HEK293 (cell line): ENCODE data around the gene PAPLN.

ENCODE experiments used
- CTCF ChIA-PET: fragments of 350-600 bp; formaldehyde crosslinking; extraction: SDS; loops from one replicate; lab custom pipeline; 2021; ENCODE audit warnings: antibody characterized with exemption; lab: Yijun Ruan, JAX
- POLR2A ChIA-PET: fragments of 300-600 bp; formaldehyde crosslinking; extraction: SDS; loops from one replicate; lab custom pipeline; 2020; ENCODE audit warnings: antibody characterized with exemption, inconsistent platforms; lab: Yijun Ruan, JAX
- H3K27ac ChIP-seq: fragments of 200-500 bp; sonication (Bioruptor generic); 2 replicates; pipeline ENCODE4 v1.5.1; 2014; ENCODE audit warnings: low read depth, low read length, control low read depth, inconsistent platforms; ENCODE audit errors: extremely low read depth
- H3K36me3 ChIP-seq, 2 experiments: fragments of 200-500 bp in 1 of 2; sonication (Bioruptor generic) in 1 of 2; 1 replicate in 1 of 2; 2 replicates in 1 of 2; pipeline ENCODE4 v1.5.1; 2014 to 2017; ENCODE audit warnings: inconsistent platforms in 2 of 2, low read length in 2 of 2; ENCODE audit not compliant: control insufficient read depth in 2 of 2, insufficient read depth in 1 of 2
- H3K4me1 ChIP-seq: fragments of 200-500 bp; sonication (Bioruptor generic); 2 replicates; pipeline ENCODE4 v1.5.1; 2014; ENCODE audit warnings: mild to moderate bottlenecking, low read length, inconsistent platforms; ENCODE audit not compliant: control insufficient read depth, insufficient read depth
- H3K4me3 ChIP-seq: 2 replicates; pipeline ENCODE4 v1.5.1; 2011; ENCODE audit warnings: low read depth, mild to moderate bottlenecking, control low read depth, low read length, moderate library complexity
- H3K9me3 ChIP-seq: fragments of 200-500 bp; sonication (Bioruptor generic); 2 replicates; pipeline ENCODE4 v1.5.1; 2014; ENCODE audit warnings: low read depth, low read length, inconsistent platforms; ENCODE audit not compliant: control insufficient read depth, insufficient read depth
- GLIS2 ChIP-seq: fragments of 450-650 bp; formaldehyde crosslinking; IDR thresholded peaks from 2 replicates; pipeline ENCODE4 v1.5.1; 2016; ENCODE audit warnings: missing biosample characterization, missing genetic modification characterization
- IKZF3 ChIP-seq: fragments of 450-650 bp; IDR thresholded peaks from 2 replicates; pipeline ENCODE4 v1.5.0; 2018; ENCODE audit warnings: missing biosample characterization, mild to moderate bottlenecking, missing genetic modification characterization, moderate library complexity
- KLF16 ChIP-seq: fragments of 450-650 bp; formaldehyde crosslinking; IDR thresholded peaks from 2 replicates; pipeline ENCODE4 v1.5.1; 2017; ENCODE audit warnings: missing biosample characterization, missing genetic modification characterization
- SP3 ChIP-seq: fragments of 450-650 bp; formaldehyde crosslinking; IDR thresholded peaks from 2 replicates; pipeline ENCODE4 v1.5.1; 2016; ENCODE audit warnings: missing biosample characterization, missing genetic modification characterization
- ZNF114 ChIP-seq: fragments of 450-650 bp; formaldehyde crosslinking; IDR thresholded peaks from 2 replicates; pipeline ENCODE4 v1.5.0; 2017; ENCODE audit warnings: missing biosample characterization, missing genetic modification characterization
- ZNF146 ChIP-seq: fragments of 450-650 bp; formaldehyde crosslinking; IDR thresholded peaks from 2 replicates; pipeline ENCODE4 v1.5.1; 2016; ENCODE audit warnings: missing biosample characterization, missing genetic modification characterization
- ZNF239 ChIP-seq: fragments of 450-650 bp; formaldehyde crosslinking; IDR thresholded peaks from 2 replicates; pipeline ENCODE4 v1.5.1; 2016; ENCODE audit warnings: missing biosample characterization, missing genetic modification characterization
- ZNF335 ChIP-seq: fragments of 450-650 bp; formaldehyde crosslinking; conservative IDR thresholded peaks from 2 replicates; pipeline ENCODE4 v1.5.1; 2016; ENCODE audit warnings: missing biosample characterization, missing genetic modification characterization
- ZNF350 ChIP-seq: fragments of 450-650 bp; formaldehyde crosslinking; IDR thresholded peaks from 2 replicates; pipeline ENCODE4 v1.5.0; 2017; ENCODE audit warnings: missing biosample characterization, mild to moderate bottlenecking, missing genetic modification characterization
- ZNF473 ChIP-seq: fragments of 450-650 bp; formaldehyde crosslinking; IDR thresholded peaks from 2 replicates; pipeline ENCODE4 v1.5.1; 2017; ENCODE audit warnings: missing biosample characterization, missing genetic modification characterization
- ZNF529 ChIP-seq: fragments of 450-650 bp; formaldehyde crosslinking; IDR thresholded peaks from 2 replicates; pipeline ENCODE4 v1.5.1; 2017; ENCODE audit warnings: missing genetic modification characterization, missing biosample characterization; ENCODE audit not compliant: insufficient replicate concordance
- ZNF548 ChIP-seq: fragments of 450-650 bp; formaldehyde crosslinking; IDR thresholded peaks from 2 replicates; pipeline ENCODE4 v1.5.1; 2016; ENCODE audit warnings: missing biosample characterization, missing genetic modification characterization
- ZNF571 ChIP-seq: fragments of 450-650 bp; formaldehyde crosslinking; IDR thresholded peaks from 2 replicates; pipeline ENCODE4 v1.5.0; 2017; ENCODE audit warnings: missing biosample characterization, missing genetic modification characterization
- ZNF626 ChIP-seq: fragments of 450-650 bp; sonication (Bioruptor Pico); formaldehyde crosslinking; IDR thresholded peaks from 2 replicates; pipeline ENCODE4 v1.5.1; 2018; ENCODE audit warnings: missing biosample characterization, missing genetic modification characterization, inconsistent platforms
- ZNF777 ChIP-seq: fragments of 450-650 bp; formaldehyde crosslinking; IDR thresholded peaks from 2 replicates; pipeline ENCODE4 v1.5.1; 2017; ENCODE audit warnings: missing biosample characterization, missing genetic modification characterization, borderline replicate concordance
- ZNF830 ChIP-seq: fragments of 450-650 bp; IDR thresholded peaks from 2 replicates; pipeline ENCODE4 v1.5.0; 2018; ENCODE audit warnings: missing biosample characterization, missing genetic modification characterization, low read depth, mild to moderate bottlenecking, moderate library complexity
- ZSCAN16 ChIP-seq: fragments of 450-650 bp; formaldehyde crosslinking; IDR thresholded peaks from 2 replicates; pipeline ENCODE4 v1.5.1; 2016; ENCODE audit warnings: missing biosample characterization, missing genetic modification characterization
- TF ChIP-seq, protein P1 (sequence below): fragments of 450-650 bp; formaldehyde crosslinking; IDR thresholded peaks from 2 replicates; pipeline ENCODE4 v1.5.1; 2016; ENCODE audit warnings: missing biosample characterization, missing genetic modification characterization
- TF ChIP-seq, protein P2 (sequence below): fragments of 450-650 bp; formaldehyde crosslinking; IDR thresholded peaks from 2 replicates; pipeline ENCODE4 v1.5.1; 2016; ENCODE audit warnings: missing biosample characterization, missing genetic modification characterization
- TF ChIP-seq, protein P3 (sequence below): fragments of 450-650 bp; formaldehyde crosslinking; IDR thresholded peaks from 2 replicates; pipeline ENCODE4 v1.5.1; 2017; ENCODE audit warnings: missing biosample characterization, missing genetic modification characterization

The PAPLN gene

DNA sequence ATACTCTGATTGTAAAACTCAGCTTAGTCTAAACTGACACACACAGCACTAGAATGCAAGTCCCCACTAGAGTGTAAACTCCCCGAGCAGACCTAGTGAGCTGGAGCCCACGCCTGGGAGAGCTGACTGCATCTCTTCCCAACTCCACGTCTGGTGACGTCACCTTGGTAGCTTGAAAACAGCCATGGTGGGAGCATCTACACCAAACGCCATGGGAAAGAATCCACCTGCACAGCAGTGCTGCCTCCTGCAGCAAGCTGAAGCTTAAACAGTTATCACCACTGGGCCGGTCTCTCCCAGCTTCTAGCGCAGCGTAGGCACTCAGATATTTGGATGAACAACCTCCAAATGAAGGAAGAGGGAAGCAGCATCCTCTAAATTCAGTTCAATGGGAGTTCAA lies 4.3 kb upstream of the PAPLN start:
- no peaks in the 10 kb centered on the region for H3K9me3 ChIP-seq
- no peak for TF ChIP-seq IKZF3 (tag by site-specific recombination)
- no peak for TF ChIP-seq GLIS2 (tag by site-specific recombination)
- TF ChIP-seq ZNF146 (tag by site-specific recombination), result no peak
- TF ChIP-seq ZNF529, result no peak
- no peak for TF ChIP-seq ZNF777
- no peak for TF ChIP-seq ZNF473 (tag by site-specific recombination)
- TF ChIP-seq ZNF830 (tag by site-specific recombination), result no peak
- no peak for TF ChIP-seq ZNF548 (tag by site-specific recombination)
- TF ChIP-seq, protein P1, sequence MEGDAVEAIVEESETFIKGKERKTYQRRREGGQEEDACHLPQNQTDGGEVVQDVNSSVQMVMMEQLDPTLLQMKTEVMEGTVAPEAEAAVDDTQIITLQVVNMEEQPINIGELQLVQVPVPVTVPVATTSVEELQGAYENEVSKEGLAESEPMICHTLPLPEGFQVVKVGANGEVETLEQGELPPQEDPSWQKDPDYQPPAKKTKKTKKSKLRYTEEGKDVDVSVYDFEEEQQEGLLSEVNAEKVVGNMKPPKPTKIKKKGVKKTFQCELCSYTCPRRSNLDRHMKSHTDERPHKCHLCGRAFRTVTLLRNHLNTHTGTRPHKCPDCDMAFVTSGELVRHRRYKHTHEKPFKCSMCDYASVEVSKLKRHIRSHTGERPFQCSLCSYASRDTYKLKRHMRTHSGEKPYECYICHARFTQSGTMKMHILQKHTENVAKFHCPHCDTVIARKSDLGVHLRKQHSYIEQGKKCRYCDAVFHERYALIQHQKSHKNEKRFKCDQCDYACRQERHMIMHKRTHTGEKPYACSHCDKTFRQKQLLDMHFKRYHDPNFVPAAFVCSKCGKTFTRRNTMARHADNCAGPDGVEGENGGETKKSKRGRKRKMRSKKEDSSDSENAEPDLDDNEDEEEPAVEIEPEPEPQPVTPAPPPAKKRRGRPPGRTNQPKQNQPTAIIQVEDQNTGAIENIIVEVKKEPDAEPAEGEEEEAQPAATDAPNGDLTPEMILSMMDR (tag by site-specific recombination), result no peak
- no peak for TF ChIP-seq ZSCAN16
- TF ChIP-seq ZNF350 (tag by site-specific recombination), result no peak
- TF ChIP-seq ZNF114 (tag by site-specific recombination), result no peak
- TF ChIP-seq, protein P2, sequence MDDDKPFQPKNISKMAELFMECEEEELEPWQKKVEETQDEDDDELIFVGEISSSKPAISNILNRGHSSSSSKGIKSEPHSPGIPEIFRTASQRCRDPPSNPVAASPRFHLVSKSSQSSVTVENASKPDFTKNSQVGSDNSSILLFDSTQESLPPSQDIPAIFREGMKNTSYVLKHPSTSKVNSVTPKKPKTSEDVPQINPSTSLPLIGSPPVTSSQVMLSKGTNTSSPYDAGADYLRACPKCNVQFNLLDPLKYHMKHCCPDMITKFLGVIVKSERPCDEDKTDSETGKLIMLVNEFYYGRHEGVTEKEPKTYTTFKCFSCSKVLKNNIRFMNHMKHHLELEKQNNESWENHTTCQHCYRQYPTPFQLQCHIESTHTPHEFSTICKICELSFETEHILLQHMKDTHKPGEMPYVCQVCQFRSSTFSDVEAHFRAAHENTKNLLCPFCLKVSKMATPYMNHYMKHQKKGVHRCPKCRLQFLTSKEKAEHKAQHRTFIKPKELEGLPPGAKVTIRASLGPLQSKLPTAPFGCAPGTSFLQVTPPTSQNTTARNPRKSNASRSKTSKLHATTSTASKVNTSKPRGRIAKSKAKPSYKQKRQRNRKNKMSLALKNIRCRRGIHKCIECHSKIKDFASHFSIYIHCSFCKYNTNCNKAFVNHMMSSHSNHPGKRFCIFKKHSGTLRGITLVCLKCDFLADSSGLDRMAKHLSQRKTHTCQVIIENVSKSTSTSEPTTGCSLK (tag by site-specific recombination), result no peak
- no peak overlapping the region for H3K4me3 ChIP-seq
- CTCF ChIA-PET, result interaction anchor here (1.4 to 2.4 kb wide), 2 partner anchors 62 to 239 kb away, joined by 3 to 8 read pairs; no protein-coding TSS in a partner anchor
- POLR2A ChIA-PET, result no interaction called here
- no peak overlapping the region for H3K27ac ChIP-seq
- H3K36me3 ChIP-seq, result no peaks in the 10 kb centered on the region
- H3K4me1 ChIP-seq, result peaks cover 17% of the 10 kb centered on the region

DNA sequence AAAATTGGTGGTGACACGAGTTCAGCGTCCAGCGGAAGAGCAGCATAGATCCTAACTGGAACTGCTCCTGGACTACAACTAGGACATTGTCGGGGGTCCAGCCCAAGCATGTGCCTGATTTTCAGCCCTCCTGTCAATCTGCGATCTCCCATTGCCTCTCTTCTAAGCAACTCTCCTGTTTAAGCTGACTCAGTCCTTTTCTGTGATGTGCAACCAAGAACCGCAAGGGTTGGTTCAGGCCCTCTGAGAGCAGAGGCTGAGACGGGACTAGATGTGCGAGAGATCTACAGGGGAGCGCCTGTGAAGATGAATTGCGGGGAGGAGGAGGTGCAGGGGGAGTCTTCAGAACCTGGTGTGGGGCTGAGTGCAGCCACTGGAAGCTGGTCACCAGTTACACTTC lies 3.7 kb upstream of the PAPLN start:
- TF ChIP-seq, protein P3, sequence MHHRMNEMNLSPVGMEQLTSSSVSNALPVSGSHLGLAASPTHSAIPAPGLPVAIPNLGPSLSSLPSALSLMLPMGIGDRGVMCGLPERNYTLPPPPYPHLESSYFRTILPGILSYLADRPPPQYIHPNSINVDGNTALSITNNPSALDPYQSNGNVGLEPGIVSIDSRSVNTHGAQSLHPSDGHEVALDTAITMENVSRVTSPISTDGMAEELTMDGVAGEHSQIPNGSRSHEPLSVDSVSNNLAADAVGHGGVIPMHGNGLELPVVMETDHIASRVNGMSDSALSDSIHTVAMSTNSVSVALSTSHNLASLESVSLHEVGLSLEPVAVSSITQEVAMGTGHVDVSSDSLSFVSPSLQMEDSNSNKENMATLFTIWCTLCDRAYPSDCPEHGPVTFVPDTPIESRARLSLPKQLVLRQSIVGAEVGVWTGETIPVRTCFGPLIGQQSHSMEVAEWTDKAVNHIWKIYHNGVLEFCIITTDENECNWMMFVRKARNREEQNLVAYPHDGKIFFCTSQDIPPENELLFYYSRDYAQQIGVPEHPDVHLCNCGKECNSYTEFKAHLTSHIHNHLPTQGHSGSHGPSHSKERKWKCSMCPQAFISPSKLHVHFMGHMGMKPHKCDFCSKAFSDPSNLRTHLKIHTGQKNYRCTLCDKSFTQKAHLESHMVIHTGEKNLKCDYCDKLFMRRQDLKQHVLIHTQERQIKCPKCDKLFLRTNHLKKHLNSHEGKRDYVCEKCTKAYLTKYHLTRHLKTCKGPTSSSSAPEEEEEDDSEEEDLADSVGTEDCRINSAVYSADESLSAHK (tag by site-specific recombination), result no peak
- no peak for TF ChIP-seq ZNF571 (tag by site-specific recombination)
- no peak for TF ChIP-seq ZNF335 (tag by site-specific recombination)
- no peak for TF ChIP-seq KLF16 (tag by site-specific recombination)
- TF ChIP-seq SP3 (tag by site-specific recombination), result no peak
- TF ChIP-seq ZNF548 (tag by site-specific recombination), result no peak
- TF ChIP-seq ZNF626 (tag by site-specific recombination), result no peak
- no peak for TF ChIP-seq ZNF239 (tag by site-specific recombination)
- no peaks in the 10 kb centered on the region for H3K9me3 ChIP-seq
- no peak overlapping the region for H3K27ac ChIP-seq
- peaks cover 12% of the 10 kb centered on the region for H3K4me1 ChIP-seq
- H3K4me3 ChIP-seq, result no peak overlapping the region
- POLR2A ChIA-PET, result no interaction called here
- CTCF ChIA-PET, result interaction anchor here (2.4 kb wide), 1 partner anchor 239 kb away, joined by 8 read pairs; no protein-coding TSS in a partner anchor
- no peaks in the 10 kb centered on the region for H3K36me3 ChIP-seq
